ENCODE results near the gene IDH2. TPM values are rescaled to one million over a fixed set of nuclear protein-coding genes. Genes with fewer than 3 reads are reported as not detected.

The IDH2 gene
- total and polyA plus RNA-seq, 2 donors (not counting 3 experiments of a cell fraction or from before 2014, with no cell fraction given): 123 to 127 TPM

- H3K9me3 ChIP-seq (replicated peaks; ENCODE audit: control insufficient read depth, insufficient read depth, low read length): no peaks in the 10 kb centered on the region
- peak overlapping the region; percentile 89 for H3K27ac ChIP-seq (ENCODE audit: insufficient read depth, low read depth, low read length)
- no peak overlapping the region for H2AFZ ChIP-seq (ENCODE audit: low read depth, low read length)
- H3K9ac ChIP-seq (replicated peaks; ENCODE audit: extremely low read depth, insufficient read depth, low read length): peak overlapping the region; percentile 73
- peaks cover 51% of the 10 kb centered on the region for H3K4me1 ChIP-seq (ENCODE audit: control insufficient read depth, extremely low read depth, insufficient read depth, low read length)
- no peaks in the 10 kb centered on the region for H3K9me1 ChIP-seq (replicated peaks; ENCODE audit: control insufficient read depth, extremely low read depth, insufficient read depth, low read length)
- H3K4me3 ChIP-seq (replicated peaks in 1 of 3; ENCODE audit: insufficient read depth in 1 of 3, low read depth in 1 of 3, low read length in 3 of 3): no peak overlapping the region
- TF ChIP-seq, protein P1, sequence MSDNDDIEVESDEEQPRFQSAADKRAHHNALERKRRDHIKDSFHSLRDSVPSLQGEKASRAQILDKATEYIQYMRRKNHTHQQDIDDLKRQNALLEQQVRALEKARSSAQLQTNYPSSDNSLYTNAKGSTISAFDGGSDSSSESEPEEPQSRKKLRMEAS (IDR thresholded peaks at IDR 0.05; ENCODE audit: insufficient read depth, insufficient read length): peak; percentile 79
- peak; percentile 34 for TF ChIP-seq FOS (IDR thresholded peaks at IDR 0.05; ENCODE audit: borderline replicate concordance, insufficient read depth, low read length)
- peak; percentile 13 for TF ChIP-seq POLR2AphosphoS5 (IDR thresholded peaks at IDR 0.05; ENCODE audit: insufficient read depth, low read depth, low read length)
- TF ChIP-seq JUN (IDR thresholded peaks at IDR 0.05; ENCODE audit: borderline replicate concordance, insufficient read depth, insufficient read length, low read depth): no peak
- no peak for TF ChIP-seq POLR2A (IDR thresholded peaks at IDR 0.05; ENCODE audit: low read depth, low read length)
- TF ChIP-seq EZH2 (IDR thresholded peaks at IDR 0.05; ENCODE audit: borderline replicate concordance, low read depth, low read length, severe bottlenecking): no peak
- no peak for TF ChIP-seq CTCF (IDR thresholded peaks at IDR 0.05; ENCODE audit: extremely low read depth in 1 of 2, insufficient read depth in 1 of 2, low read depth in 1 of 2, low read length in 2 of 2)
- no peak for TF ChIP-seq GATA2 (IDR thresholded peaks at IDR 0.05; ENCODE audit: insufficient read depth, insufficient read length, low read depth, low read length)
- TF ChIP-seq MYC (IDR thresholded peaks at IDR 0.05; ENCODE audit: low read depth, low read length): peak; percentile 89
- dilution Hi-C loops (cut with MboI; ENCODE audit: extremely low pct_ligation_motif_present, low sequenced_read_pairs) (no loop called here), intact Hi-C loops (cut with micrococcal nuclease) (loop anchor here (1.0 to 2.0 kb wide), 2 partner anchors 33 to 122 kb away; partner anchors contain the start of gene ARPIN)
- no peaks in the 10 kb centered on the region for H3K27me3 ChIP-seq (ENCODE audit: control insufficient read depth in 2 of 2, insufficient read depth in 2 of 2, low read length in 2 of 2)
- no TSS peak for BruUV-seq (replicated peaks)
- peak overlapping the region; percentile 40 for H3K4me2 ChIP-seq (ENCODE audit: insufficient read depth, low read length)
- FAIRE-seq (peak; percentile 80), DNase-seq (ENCODE audit: low read depth, low spot score) (peak; percentile 66)
- peaks cover 23% of the 10 kb centered on the region for H3K79me2 ChIP-seq (ENCODE audit: control insufficient read depth, insufficient read depth, low read length)
- CTCF ChIA-PET: interaction anchor here (1.0 to 2.7 kb wide), 7 partner anchors 9 to 37 kb away, joined by 3 to 23 read pairs (median 5); partner anchors contain the start of gene ZNF710
- no peaks in the 10 kb centered on the region for H4K20me1 ChIP-seq (replicated peaks; ENCODE audit: control insufficient read depth, extremely low read depth, insufficient read depth, low read length)
- POLR2A ChIA-PET: interaction anchor here (1.0 to 1.2 kb wide), 2 partner anchors 18 to 31 kb away, joined by 3 to 4 read pairs; no protein-coding TSS in a partner anchor
- no peaks in the 10 kb centered on the region for H3K36me3 ChIP-seq (ENCODE audit: control insufficient read depth in 2 of 2, extremely low read depth in 1 of 2, insufficient read depth in 2 of 2, low read length in 2 of 2)
Observed at GRCh38 chr15:90035095-90035839, 67.0 kb downstream of the IDH2 start.

Measured in endothelial cell of umbilical vein (primary cell).